Measurements from ENCODE around the gene DPYSL4. TPM values are rescaled to one million over a fixed set of nuclear protein-coding genes. Genes with fewer than 3 reads are reported as not detected.

The DPYSL4 gene
- total RNA-seq, 3 donors from 2014 or later (not counting 1 experiment from before 2014, with no cell fraction given): 0.40 to 1.3 (median 1.0) TPM

- Mint-ChIP-seq H3K9me3 (peaks cover 3 to 17% of the 10 kb centered on the region in 2 donors), H3K4me3 (no peak overlapping the region), H3K27ac (peak overlapping the region in 1 of 2 donors; percentile 92), H3K27me3 (ENCODE audit: low read depth in 2 of 2) (peaks cover 0 to 8% of the 10 kb centered on the region in 2 donors), H3K36me3 (no peaks in the 10 kb centered on the region), H3K4me1 (peaks cover 17 to 37% of the 10 kb centered on the region in 2 donors)
- Histone ChIP-seq H3K36me3 (ENCODE audit: control insufficient read depth, insufficient read depth, low read length) (no peaks in the 10 kb centered on the region), H3K27ac (ENCODE audit: low read length) (no peak overlapping the region), H3K4me3 (ENCODE audit: low read length) (no peak overlapping the region), H3K27me3 (ENCODE audit: control insufficient read depth, insufficient read depth, low read length) (no peaks in the 10 kb centered on the region), H3K9me3 (ENCODE audit: control insufficient read depth, insufficient read depth, low read length) (peaks cover 15% of the 10 kb centered on the region), H3K4me1 (ENCODE audit: control insufficient read depth, insufficient read depth, low read length) (peaks cover 32% of the 10 kb centered on the region)
- 72% methylated on average over 16 of the region's 16 CpGs for WGBS (ENCODE audit: insufficient coverage)
- ATAC-seq: peak in 2 of 3 donors; percentile 14 to 54
- TF ChIP-seq CTCF (IDR thresholded peaks at IDR 0.05): no peak
- intact Hi-C loops (cut with micrococcal nuclease): loop anchor here (10.0 kb wide), 1 partner anchor 291 kb away; no protein-coding TSS in a partner anchor
- DNase-seq: peak in 1 of 2 donors; percentile 64
These were observed 23.4 kb upstream of the DPYSL4 start for GRCh38 chr10:132163278-132163765.

- no peak overlapping the region for H3K4me3 Mint-ChIP-seq
- no peaks in the 10 kb centered on the region for H3K27me3 ChIP-seq (ENCODE audit: control insufficient read depth, insufficient read depth, low read length)
- H3K4me1 Mint-ChIP-seq: peaks cover 16 to 33% of the 10 kb centered on the region in 2 donors
- no peak overlapping the region for H3K4me3 ChIP-seq (ENCODE audit: low read length)
- peak overlapping the region; percentile 30 to 45 for H3K27ac Mint-ChIP-seq
- peaks cover 3 to 17% of the 10 kb centered on the region in 2 donors for H3K9me3 Mint-ChIP-seq
- no peak for TF ChIP-seq CTCF (IDR thresholded peaks at IDR 0.05)
- no peaks in the 10 kb centered on the region for H3K36me3 ChIP-seq (ENCODE audit: control insufficient read depth, insufficient read depth, low read length)
- H3K9me3 ChIP-seq (ENCODE audit: control insufficient read depth, insufficient read depth, low read length): peaks cover 10% of the 10 kb centered on the region
- intact Hi-C loops (cut with micrococcal nuclease): loop anchor here (10.0 kb wide), 1 partner anchor 291 kb away; no protein-coding TSS in a partner anchor
- no peaks in the 10 kb centered on the region for H3K36me3 Mint-ChIP-seq
- no peak for ATAC-seq
- DNase-seq: no peak
- 84% methylated on average over 17 of the region's 17 CpGs for WGBS (ENCODE audit: insufficient coverage)
- H3K27ac ChIP-seq (ENCODE audit: low read length): no peak overlapping the region
- H3K4me1 ChIP-seq (ENCODE audit: control insufficient read depth, insufficient read depth, low read length): peaks cover 27% of the 10 kb centered on the region
- peaks cover 0 to 8% of the 10 kb centered on the region in 2 donors for H3K27me3 Mint-ChIP-seq (ENCODE audit: low read depth in 2 of 2)
These were observed 22.8 kb upstream of the DPYSL4 start for GRCh38 chr10:132163826-132164515.

GRCh38 chr10:132164761-132165278, 21.9 kb upstream of the DPYSL4 start:
- Mint-ChIP-seq H3K36me3 (no peaks in the 10 kb centered on the region), H3K4me1 (peaks cover 10 to 24% of the 10 kb centered on the region in 2 donors), H3K27me3 (ENCODE audit: low read depth in 2 of 2) (peaks cover 0 to 8% of the 10 kb centered on the region in 2 donors), H3K4me3 (no peak overlapping the region), H3K9me3 (peaks cover 0 to 8% of the 10 kb centered on the region in 2 donors), H3K27ac (peak overlapping the region in 1 of 2 donors; percentile 30)
- Histone ChIP-seq H3K4me1 (ENCODE audit: control insufficient read depth, insufficient read depth, low read length) (peaks cover 19% of the 10 kb centered on the region), H3K4me3 (ENCODE audit: low read length) (no peak overlapping the region), H3K27me3 (ENCODE audit: control insufficient read depth, insufficient read depth, low read length) (no peaks in the 10 kb centered on the region), H3K27ac (ENCODE audit: low read length) (no peak overlapping the region), H3K9me3 (ENCODE audit: control insufficient read depth, insufficient read depth, low read length) (peaks cover 1% of the 10 kb centered on the region), H3K36me3 (ENCODE audit: control insufficient read depth, insufficient read depth, low read length) (no peaks in the 10 kb centered on the region)
- ATAC-seq (no peak), DNase-seq (no peak)
- TF ChIP-seq CTCF (IDR thresholded peaks at IDR 0.05): no peak
- 55% methylated on average over 20 of the region's 20 CpGs for WGBS (ENCODE audit: insufficient coverage)
- intact Hi-C loops (cut with micrococcal nuclease): loop anchor here (10.0 kb wide), 1 partner anchor 290 kb away; no protein-coding TSS in a partner anchor

All from natural killer cell (primary cell).